Osteocyte (in vitro differentiated cells): ENCODE data around the gene MRPL42. TPM values are rescaled to one million over a fixed set of nuclear protein-coding genes. Genes with fewer than 3 reads are reported as not detected.

Experiments used
- DNase-seq: peaks from one replicate; pipeline ENCODE4 v3.0.0; 2021; ENCODE audit warnings: mixed read lengths; ENCODE audit not compliant: unreplicated experiment; ENCODE audit errors: extremely low spot score
- H3K27ac Mint-ChIP-seq: one replicate; pipeline ENCODE4 v1.8.0; 2021; ENCODE audit warnings: mild to moderate bottlenecking, mixed read lengths; ENCODE audit not compliant: unreplicated experiment
- H3K27me3 Mint-ChIP-seq: one replicate; pipeline ENCODE4 v1.8.0; 2021; ENCODE audit warnings: mixed read lengths; ENCODE audit not compliant: unreplicated experiment
- H3K36me3 Mint-ChIP-seq: one replicate; pipeline ENCODE4 v1.8.0; 2021; ENCODE audit warnings: mixed read lengths; ENCODE audit not compliant: unreplicated experiment
- H3K4me1 Mint-ChIP-seq: one replicate; pipeline ENCODE4 v1.8.0; 2021; ENCODE audit warnings: mixed read lengths; ENCODE audit not compliant: unreplicated experiment
- H3K4me3 Mint-ChIP-seq: one replicate; pipeline ENCODE4 v1.8.0; 2021; ENCODE audit warnings: mild to moderate bottlenecking, moderate library complexity, mixed read lengths; ENCODE audit not compliant: unreplicated experiment
- H3K9me3 Mint-ChIP-seq: one replicate; pipeline ENCODE4 v1.8.0; 2021; ENCODE audit warnings: mixed read lengths; ENCODE audit not compliant: unreplicated experiment
- total RNA-seq: library from RNA; stranded (reverse); gene quantifications from 2 replicates; pipeline ENCODE4 v1.2.1, GENCODE V29; 2021
- TF ChIP-seq, protein P1 (sequence below): fragments of 200-600 bp; sonication (generic); IDR thresholded peaks from 2 replicates; pipeline ENCODE4 v1.5.0; 2021; ENCODE audit warnings: antibody characterized with exemption, mild to moderate bottlenecking, moderate library complexity

The MRPL42 gene
- total RNA-seq, 1 donor from 2014 or later, result 55.8 TPM

DNA sequence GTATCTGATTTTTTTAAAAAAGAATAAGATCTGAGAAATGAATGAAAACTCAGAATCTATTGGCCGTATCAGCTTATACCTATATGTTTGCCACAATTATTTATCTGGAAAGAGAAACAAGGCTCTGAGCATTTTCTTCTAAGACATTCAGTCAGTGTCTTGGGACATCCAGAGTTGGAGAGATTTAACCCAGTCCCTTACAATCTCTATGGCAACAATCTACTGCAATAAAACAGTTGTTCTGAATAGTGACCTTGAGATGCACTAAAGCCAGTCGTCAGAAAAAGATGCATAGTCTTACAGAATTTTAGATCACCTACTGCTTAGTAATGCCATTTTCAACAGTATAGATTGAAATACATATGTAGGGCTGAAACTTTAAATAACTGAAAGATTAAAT is 53.1 kb downstream of the MRPL42 start:
- no peaks in the 10 kb centered on the region for H3K27me3 Mint-ChIP-seq
- H3K4me3 Mint-ChIP-seq, result no peak overlapping the region
- no peak overlapping the region for H3K27ac Mint-ChIP-seq
- DNase-seq, result no peak
- TF ChIP-seq, protein P1, sequence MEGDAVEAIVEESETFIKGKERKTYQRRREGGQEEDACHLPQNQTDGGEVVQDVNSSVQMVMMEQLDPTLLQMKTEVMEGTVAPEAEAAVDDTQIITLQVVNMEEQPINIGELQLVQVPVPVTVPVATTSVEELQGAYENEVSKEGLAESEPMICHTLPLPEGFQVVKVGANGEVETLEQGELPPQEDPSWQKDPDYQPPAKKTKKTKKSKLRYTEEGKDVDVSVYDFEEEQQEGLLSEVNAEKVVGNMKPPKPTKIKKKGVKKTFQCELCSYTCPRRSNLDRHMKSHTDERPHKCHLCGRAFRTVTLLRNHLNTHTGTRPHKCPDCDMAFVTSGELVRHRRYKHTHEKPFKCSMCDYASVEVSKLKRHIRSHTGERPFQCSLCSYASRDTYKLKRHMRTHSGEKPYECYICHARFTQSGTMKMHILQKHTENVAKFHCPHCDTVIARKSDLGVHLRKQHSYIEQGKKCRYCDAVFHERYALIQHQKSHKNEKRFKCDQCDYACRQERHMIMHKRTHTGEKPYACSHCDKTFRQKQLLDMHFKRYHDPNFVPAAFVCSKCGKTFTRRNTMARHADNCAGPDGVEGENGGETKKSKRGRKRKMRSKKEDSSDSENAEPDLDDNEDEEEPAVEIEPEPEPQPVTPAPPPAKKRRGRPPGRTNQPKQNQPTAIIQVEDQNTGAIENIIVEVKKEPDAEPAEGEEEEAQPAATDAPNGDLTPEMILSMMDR, result no peak
- H3K9me3 Mint-ChIP-seq, result no peaks in the 10 kb centered on the region
- peaks cover 7% of the 10 kb centered on the region for H3K4me1 Mint-ChIP-seq
- H3K36me3 Mint-ChIP-seq, result no peaks in the 10 kb centered on the region

DNA sequence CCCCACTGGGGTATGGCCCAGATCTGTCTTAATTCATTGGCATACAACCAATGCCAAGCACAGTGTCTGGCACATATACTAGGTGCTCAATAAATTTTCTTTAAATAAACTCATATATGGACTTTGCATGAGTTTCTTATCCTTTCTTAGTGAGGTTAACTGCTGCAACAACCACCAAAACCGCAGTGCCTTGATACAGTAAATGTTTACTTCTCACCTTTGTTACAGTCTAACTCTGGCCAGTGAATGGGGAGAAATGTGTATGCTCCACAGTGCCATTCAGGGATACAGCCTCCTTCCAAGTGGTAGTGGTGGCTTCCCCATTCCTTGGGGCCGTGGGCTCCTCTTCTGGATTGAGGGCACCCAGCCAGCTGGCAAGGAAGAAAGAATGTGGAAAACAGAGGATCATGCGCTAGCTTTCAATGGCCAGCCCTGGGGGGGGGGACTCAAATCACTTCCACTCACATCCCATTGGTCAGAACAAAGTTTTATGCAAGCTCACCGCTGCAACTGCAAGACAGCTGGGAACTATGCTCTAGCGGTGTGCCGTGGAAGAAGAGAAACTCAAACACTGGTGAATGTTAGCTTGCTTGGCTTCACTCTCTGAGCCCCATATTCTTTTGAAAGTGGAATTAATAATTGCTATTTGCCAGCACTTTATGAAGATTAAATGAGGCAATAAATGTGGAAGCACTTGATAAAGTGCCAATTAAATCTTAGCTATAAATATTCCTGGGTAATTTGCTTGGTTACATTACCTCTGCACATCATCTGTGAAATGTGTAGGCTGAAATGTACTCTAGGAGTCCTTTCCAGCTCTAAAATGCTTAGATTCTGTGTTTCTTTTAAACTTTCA is 54.1 kb downstream of the MRPL42 start:
- Mint-ChIP-seq H3K4me3 (no peak overlapping the region), H3K4me1 (peaks cover 11% of the 10 kb centered on the region), H3K27ac (no peak overlapping the region), H3K27me3 (no peaks in the 10 kb centered on the region), H3K36me3 (no peaks in the 10 kb centered on the region), H3K9me3 (no peaks in the 10 kb centered on the region)
- DNase-seq, result no peak
- TF ChIP-seq, protein P1, result no peak

DNA sequence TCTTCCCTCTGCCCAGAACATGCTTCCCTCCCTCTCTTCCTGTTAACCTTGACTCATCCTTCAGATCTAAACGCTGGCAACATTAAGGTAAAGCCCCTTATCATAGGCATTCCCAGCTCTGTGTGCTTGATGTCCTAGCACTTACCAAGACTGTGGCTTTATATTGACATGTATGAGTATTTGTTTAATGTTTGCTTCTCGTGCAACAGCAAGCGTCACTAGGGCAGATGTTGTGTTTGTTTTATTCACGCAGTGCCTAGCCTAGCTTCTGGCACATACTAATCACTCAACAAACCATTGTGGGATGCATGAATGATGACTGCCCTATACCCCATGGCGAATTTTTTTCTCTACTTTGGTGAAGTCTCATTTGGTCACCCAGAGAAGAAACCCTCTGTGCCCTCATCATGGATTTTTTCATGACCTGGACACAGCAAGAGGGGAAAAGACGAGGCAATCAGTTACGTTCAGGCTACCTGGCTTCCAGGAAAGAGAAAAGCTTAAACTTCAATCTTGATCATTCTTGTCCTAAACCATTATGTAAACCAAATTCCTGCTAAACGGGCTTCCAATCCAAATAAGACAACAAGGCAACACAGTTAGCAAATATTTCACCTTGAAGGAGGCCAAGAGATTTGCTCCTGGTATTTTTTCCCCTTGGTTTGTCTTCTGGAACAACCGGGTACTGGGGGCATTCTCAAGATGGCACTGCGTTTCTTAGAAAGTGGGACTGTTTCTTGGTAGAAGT is 57.2 kb downstream of the MRPL42 start:
- Mint-ChIP-seq H3K4me1 (peaks cover 15% of the 10 kb centered on the region), H3K27me3 (peaks cover 1% of the 10 kb centered on the region), H3K9me3 (no peaks in the 10 kb centered on the region), H3K36me3 (peaks cover 1% of the 10 kb centered on the region), H3K4me3 (no peak overlapping the region), H3K27ac (no peak overlapping the region)
- TF ChIP-seq, protein P1, result no peak
- DNase-seq, result no peak

DNA sequence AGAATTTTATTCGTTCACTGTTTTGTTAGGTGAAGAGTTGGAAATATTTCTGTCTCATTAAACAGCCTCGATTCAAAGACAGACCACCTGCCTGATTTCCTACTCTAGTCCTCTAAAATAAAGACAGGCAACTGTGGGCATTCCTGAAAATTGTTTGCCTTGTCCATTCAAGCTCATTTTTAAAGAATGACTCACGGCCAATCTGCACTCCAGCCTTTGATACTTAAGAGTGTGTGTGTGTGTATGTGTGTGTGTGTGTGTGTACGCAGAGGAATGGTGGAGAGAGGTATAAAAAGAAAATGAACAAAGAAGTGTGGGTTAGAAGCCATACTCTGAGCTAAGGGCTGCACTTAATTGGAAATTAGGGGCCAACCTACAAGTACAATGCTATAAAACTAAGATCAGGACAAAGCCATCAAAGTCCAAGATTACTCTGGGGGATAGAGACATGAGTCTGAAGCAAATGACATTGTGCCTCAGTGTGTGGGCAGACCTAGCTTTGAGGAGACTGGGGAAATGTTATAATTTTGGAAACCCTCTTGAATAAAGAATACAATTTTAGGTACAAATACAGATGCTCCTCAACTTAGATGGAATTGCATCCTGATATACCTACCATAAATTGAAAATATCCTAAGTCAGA is 59.6 kb downstream of the MRPL42 start:
- H3K36me3 Mint-ChIP-seq, result peaks cover 2% of the 10 kb centered on the region
- H3K27me3 Mint-ChIP-seq, result peaks cover 5% of the 10 kb centered on the region
- no peaks in the 10 kb centered on the region for H3K9me3 Mint-ChIP-seq
- H3K4me3 Mint-ChIP-seq, result no peak overlapping the region
- peaks cover 15% of the 10 kb centered on the region for H3K4me1 Mint-ChIP-seq
- peak overlapping the region; percentile 20 for H3K27ac Mint-ChIP-seq
- no peak for DNase-seq
- TF ChIP-seq, protein P1, result no peak
